ENCODE data around the gene NCAM1. TPM values are rescaled to one million over a fixed set of nuclear protein-coding genes. Genes with fewer than 3 reads are reported as not detected.

The NCAM1 gene
- total and polyA plus RNA-seq, 2 experiments from 2014 or later = 0.76 to 1.6 TPM

DNA sequence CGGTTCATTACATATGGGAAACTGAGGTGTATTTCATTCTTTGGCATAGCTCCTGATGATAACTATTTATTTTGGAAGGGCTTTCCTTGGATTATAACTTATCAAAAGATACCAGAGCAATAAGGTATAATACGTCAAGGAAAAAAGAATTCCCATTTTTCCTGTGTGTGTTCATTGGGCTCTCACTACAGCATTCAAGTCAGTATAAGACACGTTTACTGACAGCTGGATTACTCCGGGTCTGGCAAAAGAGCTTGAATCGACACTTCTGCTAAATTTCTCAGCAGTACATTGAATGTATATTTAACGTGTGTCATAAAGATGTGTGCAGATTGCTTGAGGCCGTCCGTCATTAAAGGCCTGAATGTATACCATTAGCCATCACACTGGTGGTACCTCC lies 163.4 kb downstream of the NCAM1 start:
- Histone ChIP-seq H2AFZ (no peak overlapping the region), H3K4me1 (ENCODE audit: insufficient read depth) (0 out of 2 replicates have a peak, but pooled peaks cover 5% of the 10 kb centered on the region), H4K20me1 (replicated peaks; ENCODE audit: insufficient read depth) (no peaks in the 10 kb centered on the region), H3F3A (replicated peaks; ENCODE audit: low read depth) (no peaks in the 10 kb centered on the region), H3K4me2 (no peak overlapping the region), H3K27ac (ENCODE audit: low read depth) (no peak overlapping the region), H3K79me2 (replicated peaks; ENCODE audit: insufficient read depth) (no peaks in the 10 kb centered on the region), H3K9me2 (ENCODE audit: insufficient read depth) (no peaks in the 10 kb centered on the region), H3K27me3 (ENCODE audit: insufficient read depth) (no peaks in the 10 kb centered on the region), H3K36me3 (ENCODE audit: insufficient read depth) (no peaks in the 10 kb centered on the region), H3K4me3 (no peak overlapping the region)
- no peaks in the 10 kb centered on the region for H3K27me3 Mint-ChIP-seq (ENCODE audit: insufficient read depth, low read depth, poor library complexity)
- H3K4me3 Mint-ChIP-seq = no peak overlapping the region
- no peak for ATAC-seq
- no peak for DNase-seq (ENCODE audit: low spot score)
- no peaks in the 10 kb centered on the region for H3K9me3 Mint-ChIP-seq
- H3K27ac Mint-ChIP-seq = no peak overlapping the region
- TF ChIP-seq JUNB (IDR thresholded peaks at IDR 0.05; ENCODE audit: unreplicated experiment) (no peak), CREB1 (CRISPR knock-in tag; IDR thresholded peaks at IDR 0.05; ENCODE audit: low read depth) (no peak), POLR2AphosphoS5 (IDR thresholded peaks at IDR 0.05; ENCODE audit: low read depth) (no peak), STAT1 (IDR thresholded peaks at IDR 0.05; ENCODE audit: unreplicated experiment) (no peak)
- TF ChIP-seq, protein P1, sequence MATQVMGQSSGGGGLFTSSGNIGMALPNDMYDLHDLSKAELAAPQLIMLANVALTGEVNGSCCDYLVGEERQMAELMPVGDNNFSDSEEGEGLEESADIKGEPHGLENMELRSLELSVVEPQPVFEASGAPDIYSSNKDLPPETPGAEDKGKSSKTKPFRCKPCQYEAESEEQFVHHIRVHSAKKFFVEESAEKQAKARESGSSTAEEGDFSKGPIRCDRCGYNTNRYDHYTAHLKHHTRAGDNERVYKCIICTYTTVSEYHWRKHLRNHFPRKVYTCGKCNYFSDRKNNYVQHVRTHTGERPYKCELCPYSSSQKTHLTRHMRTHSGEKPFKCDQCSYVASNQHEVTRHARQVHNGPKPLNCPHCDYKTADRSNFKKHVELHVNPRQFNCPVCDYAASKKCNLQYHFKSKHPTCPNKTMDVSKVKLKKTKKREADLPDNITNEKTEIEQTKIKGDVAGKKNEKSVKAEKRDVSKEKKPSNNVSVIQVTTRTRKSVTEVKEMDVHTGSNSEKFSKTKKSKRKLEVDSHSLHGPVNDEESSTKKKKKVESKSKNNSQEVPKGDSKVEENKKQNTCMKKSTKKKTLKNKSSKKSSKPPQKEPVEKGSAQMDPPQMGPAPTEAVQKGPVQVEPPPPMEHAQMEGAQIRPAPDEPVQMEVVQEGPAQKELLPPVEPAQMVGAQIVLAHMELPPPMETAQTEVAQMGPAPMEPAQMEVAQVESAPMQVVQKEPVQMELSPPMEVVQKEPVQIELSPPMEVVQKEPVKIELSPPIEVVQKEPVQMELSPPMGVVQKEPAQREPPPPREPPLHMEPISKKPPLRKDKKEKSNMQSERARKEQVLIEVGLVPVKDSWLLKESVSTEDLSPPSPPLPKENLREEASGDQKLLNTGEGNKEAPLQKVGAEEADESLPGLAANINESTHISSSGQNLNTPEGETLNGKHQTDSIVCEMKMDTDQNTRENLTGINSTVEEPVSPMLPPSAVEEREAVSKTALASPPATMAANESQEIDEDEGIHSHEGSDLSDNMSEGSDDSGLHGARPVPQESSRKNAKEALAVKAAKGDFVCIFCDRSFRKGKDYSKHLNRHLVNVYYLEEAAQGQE (IDR thresholded peaks at IDR 0.05; ENCODE audit: unreplicated experiment) = no peak
- H3K36me3 Mint-ChIP-seq (ENCODE audit: low read depth) = no peaks in the 10 kb centered on the region
- H3K4me1 Mint-ChIP-seq = peaks cover 13% of the 10 kb centered on the region

DNA sequence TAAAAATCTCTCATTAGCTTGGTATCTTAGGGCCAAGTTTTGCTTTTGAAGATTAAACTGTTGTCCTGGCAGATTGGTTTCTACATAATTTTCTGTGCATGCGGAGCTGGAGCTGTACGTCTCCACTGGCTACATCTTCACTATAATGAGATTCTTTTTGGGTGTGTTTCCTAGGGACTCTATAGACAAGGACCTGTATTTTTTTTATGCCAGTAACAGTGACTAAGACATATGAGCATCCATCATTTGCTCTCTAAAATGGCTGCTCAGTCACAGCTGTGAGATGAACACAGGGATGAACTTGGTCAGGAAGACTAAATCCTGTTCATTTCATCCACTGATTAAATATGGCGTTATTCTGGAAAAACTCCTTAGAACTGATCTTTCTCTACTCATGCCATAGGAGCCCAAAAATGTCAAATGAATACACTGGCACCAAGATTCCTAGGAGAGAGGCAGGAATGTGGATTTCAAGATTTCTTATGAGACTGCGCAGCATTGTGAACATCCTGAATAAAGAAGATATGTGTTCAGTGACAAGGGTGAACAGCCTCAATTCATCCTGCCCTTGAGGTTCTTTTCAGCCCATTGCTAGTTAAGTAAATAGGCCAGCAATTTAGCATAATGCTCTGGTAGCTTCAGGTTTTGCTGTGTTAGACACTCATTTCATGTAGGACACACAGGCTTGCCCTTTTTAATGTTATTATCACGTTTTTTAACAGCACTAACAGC lies 168.2 kb downstream of the NCAM1 start:
- Histone ChIP-seq H4K20me1 (replicated peaks; ENCODE audit: insufficient read depth) (no peaks in the 10 kb centered on the region), H3K27me3 (ENCODE audit: insufficient read depth) (no peaks in the 10 kb centered on the region), H2AFZ (no peak overlapping the region), H3K4me3 (no peak overlapping the region), H3K27ac (ENCODE audit: low read depth) (no peak overlapping the region), H3K4me2 (no peak overlapping the region), H3K79me2 (replicated peaks; ENCODE audit: insufficient read depth) (no peaks in the 10 kb centered on the region), H3K36me3 (ENCODE audit: insufficient read depth) (no peaks in the 10 kb centered on the region), H3K9me2 (ENCODE audit: insufficient read depth) (no peaks in the 10 kb centered on the region), H3K4me1 (ENCODE audit: insufficient read depth) (no peaks in the 10 kb centered on the region), H3F3A (replicated peaks; ENCODE audit: low read depth) (no peaks in the 10 kb centered on the region)
- H3K27me3 Mint-ChIP-seq (ENCODE audit: insufficient read depth, low read depth, poor library complexity) = no peaks in the 10 kb centered on the region
- H3K9me3 Mint-ChIP-seq = no peaks in the 10 kb centered on the region
- no peaks in the 10 kb centered on the region for H3K4me1 Mint-ChIP-seq
- H3K4me3 Mint-ChIP-seq = no peak overlapping the region
- ATAC-seq (no peak), DNase-seq (ENCODE audit: low spot score) (no peak)
- H3K36me3 Mint-ChIP-seq (ENCODE audit: low read depth) = no peaks in the 10 kb centered on the region
- H3K27ac Mint-ChIP-seq = no peak overlapping the region
- TF ChIP-seq, protein P1 (IDR thresholded peaks at IDR 0.05; ENCODE audit: unreplicated experiment) = no peak
- TF ChIP-seq POLR2AphosphoS5 (IDR thresholded peaks at IDR 0.05; ENCODE audit: low read depth) = no peak
- TF ChIP-seq ETS1 (IDR thresholded peaks at IDR 0.05) = no peak
- TF ChIP-seq ZNF114 (CRISPR knock-in tag; IDR thresholded peaks at IDR 0.05) = no peak
- no peak for TF ChIP-seq STAT1 (IDR thresholded peaks at IDR 0.05; ENCODE audit: unreplicated experiment)
